Measurements from ENCODE around the gene PMPCA.

GRCh38 chr9:136471802-136472487 lies 61.5 kb downstream of the PMPCA start:
- TF ChIP-seq, protein P1, sequence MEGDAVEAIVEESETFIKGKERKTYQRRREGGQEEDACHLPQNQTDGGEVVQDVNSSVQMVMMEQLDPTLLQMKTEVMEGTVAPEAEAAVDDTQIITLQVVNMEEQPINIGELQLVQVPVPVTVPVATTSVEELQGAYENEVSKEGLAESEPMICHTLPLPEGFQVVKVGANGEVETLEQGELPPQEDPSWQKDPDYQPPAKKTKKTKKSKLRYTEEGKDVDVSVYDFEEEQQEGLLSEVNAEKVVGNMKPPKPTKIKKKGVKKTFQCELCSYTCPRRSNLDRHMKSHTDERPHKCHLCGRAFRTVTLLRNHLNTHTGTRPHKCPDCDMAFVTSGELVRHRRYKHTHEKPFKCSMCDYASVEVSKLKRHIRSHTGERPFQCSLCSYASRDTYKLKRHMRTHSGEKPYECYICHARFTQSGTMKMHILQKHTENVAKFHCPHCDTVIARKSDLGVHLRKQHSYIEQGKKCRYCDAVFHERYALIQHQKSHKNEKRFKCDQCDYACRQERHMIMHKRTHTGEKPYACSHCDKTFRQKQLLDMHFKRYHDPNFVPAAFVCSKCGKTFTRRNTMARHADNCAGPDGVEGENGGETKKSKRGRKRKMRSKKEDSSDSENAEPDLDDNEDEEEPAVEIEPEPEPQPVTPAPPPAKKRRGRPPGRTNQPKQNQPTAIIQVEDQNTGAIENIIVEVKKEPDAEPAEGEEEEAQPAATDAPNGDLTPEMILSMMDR (IDR thresholded peaks at IDR 0.05): no peak
- no peak for TF ChIP-seq POLR2A (IDR thresholded peaks at IDR 0.05)
